MM.1S (cell line): ENCODE measurements around the gene CITED4.

Source experiments
- EZH2 ChIP-seq: fragments of 300-600 bp; sonication (generic); optimal IDR thresholded peaks from 2 replicates; pipeline ENCODE3; 2017; ENCODE audit warnings: low read depth, mild to moderate bottlenecking, antibody characterized with exemption, low read length, mixed read lengths
- EZH2phosphoT487 ChIP-seq: fragments of 300-600 bp; sonication (generic); IDR thresholded peaks from 2 replicates; pipeline ENCODE4 v1.6.1; 2018; ENCODE audit warnings: antibody characterized with exemption, low read length
- TF ChIP-seq, protein P1 (sequence below): fragments of 300-600 bp; sonication (generic); IDR thresholded peaks from 2 replicates; pipeline ENCODE4 v1.5.1; 2016; ENCODE audit warnings: antibody characterized with exemption, low read length, mixed read lengths

DNA sequence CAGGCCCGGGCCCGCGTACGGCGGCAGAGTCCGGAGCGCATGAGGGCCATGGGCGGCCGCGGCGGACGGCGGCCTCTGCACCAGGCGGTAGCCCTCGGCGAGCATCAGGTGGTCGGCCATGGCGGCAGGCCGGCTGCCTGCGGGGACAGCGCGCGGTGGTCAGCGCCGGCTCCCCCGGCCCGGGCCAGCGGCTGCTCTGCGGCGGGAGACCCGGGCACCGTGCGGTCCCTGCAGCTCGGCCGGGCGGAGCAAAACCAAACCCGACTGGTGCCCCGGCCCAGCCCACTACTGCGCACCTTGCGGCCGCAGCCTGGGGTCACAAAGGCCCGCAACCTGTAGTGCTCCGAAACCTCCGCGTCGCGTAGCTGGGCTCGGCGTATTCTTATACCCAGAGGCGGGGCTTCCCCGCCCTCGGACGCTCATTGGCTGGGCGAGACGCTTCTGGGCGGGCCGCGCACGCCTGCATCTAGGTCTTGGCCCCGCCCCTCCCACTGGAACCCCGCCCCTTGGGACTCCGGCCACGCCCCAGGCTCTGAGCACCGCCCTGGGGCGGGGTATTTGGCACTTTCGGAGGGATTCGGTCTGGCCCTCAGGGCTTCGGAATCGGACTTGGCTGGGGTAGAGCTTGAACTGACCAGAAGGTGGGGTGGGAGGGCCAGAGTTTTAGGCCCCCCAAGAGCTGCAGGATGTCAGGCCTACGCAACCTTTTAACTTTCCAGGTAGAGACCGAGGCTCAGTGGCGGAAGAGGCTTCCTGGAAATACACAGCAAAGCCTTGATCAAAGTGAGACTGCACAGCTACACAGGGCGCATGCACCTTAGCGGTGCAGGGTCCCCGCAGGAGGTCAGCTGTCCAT, at the start of gene CITED4:
- TF ChIP-seq, protein P1, sequence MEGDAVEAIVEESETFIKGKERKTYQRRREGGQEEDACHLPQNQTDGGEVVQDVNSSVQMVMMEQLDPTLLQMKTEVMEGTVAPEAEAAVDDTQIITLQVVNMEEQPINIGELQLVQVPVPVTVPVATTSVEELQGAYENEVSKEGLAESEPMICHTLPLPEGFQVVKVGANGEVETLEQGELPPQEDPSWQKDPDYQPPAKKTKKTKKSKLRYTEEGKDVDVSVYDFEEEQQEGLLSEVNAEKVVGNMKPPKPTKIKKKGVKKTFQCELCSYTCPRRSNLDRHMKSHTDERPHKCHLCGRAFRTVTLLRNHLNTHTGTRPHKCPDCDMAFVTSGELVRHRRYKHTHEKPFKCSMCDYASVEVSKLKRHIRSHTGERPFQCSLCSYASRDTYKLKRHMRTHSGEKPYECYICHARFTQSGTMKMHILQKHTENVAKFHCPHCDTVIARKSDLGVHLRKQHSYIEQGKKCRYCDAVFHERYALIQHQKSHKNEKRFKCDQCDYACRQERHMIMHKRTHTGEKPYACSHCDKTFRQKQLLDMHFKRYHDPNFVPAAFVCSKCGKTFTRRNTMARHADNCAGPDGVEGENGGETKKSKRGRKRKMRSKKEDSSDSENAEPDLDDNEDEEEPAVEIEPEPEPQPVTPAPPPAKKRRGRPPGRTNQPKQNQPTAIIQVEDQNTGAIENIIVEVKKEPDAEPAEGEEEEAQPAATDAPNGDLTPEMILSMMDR = no peak
- TF ChIP-seq EZH2phosphoT487 (no peak), EZH2 (no peak)
